AG09309 (cell line): ENCODE measurements around the gene MEGF6.

Experiments
- DNase-seq: peaks from one replicate; pipeline ENCODE4 v3.0.0-alpha.2; 2010; ENCODE audit warnings: low read depth
- H3K4me3 ChIP-seq: 2 replicates; pipeline ENCODE4 v1.5.1; 2011; ENCODE audit warnings: mild to moderate bottlenecking, low read depth, low read length, moderate library complexity; ENCODE audit not compliant: control insufficient read depth
- TF ChIP-seq, protein P1 (sequence below): IDR thresholded peaks from 2 replicates; pipeline ENCODE4 v1.5.1; 2011; ENCODE audit warnings: mild to moderate bottlenecking, low read depth, low read length, inconsistent platforms; ENCODE audit not compliant: insufficient read depth, control insufficient read depth; ENCODE audit errors: missing control alignments

The MEGF6 gene

GRCh38 chr1:3454811-3455618 is 156.3 kb downstream of the MEGF6 start:
- DNase-seq, result no peak
- no peak overlapping the region for H3K4me3 ChIP-seq
- TF ChIP-seq, protein P1, sequence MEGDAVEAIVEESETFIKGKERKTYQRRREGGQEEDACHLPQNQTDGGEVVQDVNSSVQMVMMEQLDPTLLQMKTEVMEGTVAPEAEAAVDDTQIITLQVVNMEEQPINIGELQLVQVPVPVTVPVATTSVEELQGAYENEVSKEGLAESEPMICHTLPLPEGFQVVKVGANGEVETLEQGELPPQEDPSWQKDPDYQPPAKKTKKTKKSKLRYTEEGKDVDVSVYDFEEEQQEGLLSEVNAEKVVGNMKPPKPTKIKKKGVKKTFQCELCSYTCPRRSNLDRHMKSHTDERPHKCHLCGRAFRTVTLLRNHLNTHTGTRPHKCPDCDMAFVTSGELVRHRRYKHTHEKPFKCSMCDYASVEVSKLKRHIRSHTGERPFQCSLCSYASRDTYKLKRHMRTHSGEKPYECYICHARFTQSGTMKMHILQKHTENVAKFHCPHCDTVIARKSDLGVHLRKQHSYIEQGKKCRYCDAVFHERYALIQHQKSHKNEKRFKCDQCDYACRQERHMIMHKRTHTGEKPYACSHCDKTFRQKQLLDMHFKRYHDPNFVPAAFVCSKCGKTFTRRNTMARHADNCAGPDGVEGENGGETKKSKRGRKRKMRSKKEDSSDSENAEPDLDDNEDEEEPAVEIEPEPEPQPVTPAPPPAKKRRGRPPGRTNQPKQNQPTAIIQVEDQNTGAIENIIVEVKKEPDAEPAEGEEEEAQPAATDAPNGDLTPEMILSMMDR, result no peak

GRCh38 chr1:3453891-3454810 is 157.2 kb downstream of the MEGF6 start, which contains the start of gene ARHGEF16:
TSS of gene ARHGEF16 (plus strand) at chr1:3454665. CDS start at chr1:3463085, 8,420 bp downstream.
- TF ChIP-seq, protein P1, result peak; percentile 15
- DNase-seq, result no peak

GRCh38 chr1:3453203-3453761 is 158.0 kb downstream of the MEGF6 start:
- TF ChIP-seq, protein P1, result peak; percentile 97
- H3K4me3 ChIP-seq, result no peak overlapping the region
- DNase-seq, result peak; percentile 3

More at GRCh38 chr1:3453891-3454810, 157.2 kb downstream of the MEGF6 start, which contains the start of gene ARHGEF16:
- H3K4me3 ChIP-seq, result no peak within 1 kb of the TSS

DNA sequence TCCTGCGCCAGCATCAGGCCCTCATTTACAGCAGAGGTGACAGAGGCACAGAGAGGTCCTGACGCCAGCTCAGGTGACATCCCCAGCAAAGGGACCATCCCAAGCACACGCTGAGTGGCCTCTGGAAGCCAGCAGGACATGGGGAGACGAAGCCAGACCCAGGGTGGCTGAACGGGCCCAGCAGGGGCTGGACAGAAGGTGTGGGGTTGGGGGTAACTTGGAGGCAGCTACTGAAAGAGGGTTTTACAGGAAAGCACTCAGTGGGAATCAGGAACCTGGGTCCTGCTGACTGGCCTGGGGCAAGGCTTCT is 158.5 kb downstream of the MEGF6 start:
- TF ChIP-seq, protein P1, result no peak
- DNase-seq, result no peak
- no peak overlapping the region for H3K4me3 ChIP-seq

- TF ChIP-seq, protein P1, result no peak
- DNase-seq, result no peak
- H3K4me3 ChIP-seq, result no peak overlapping the region
Measured at GRCh38 chr1:3451994-3452865, 159.1 kb downstream of the MEGF6 start.

GRCh38 chr1:3450983-3451382 is 160.3 kb downstream of the MEGF6 start:
- TF ChIP-seq, protein P1, result no peak
- H3K4me3 ChIP-seq, result no peak overlapping the region

More at GRCh38 chr1:3450983-3451382, 160.3 kb downstream of the MEGF6 start:
- DNase-seq, result no peak
